Peyer's patch (tissue), 4 donors: ENCODE data around the gene VGLL3. TPM values are rescaled to one million over a fixed set of nuclear protein-coding genes. Genes with fewer than 3 reads are reported as not detected.

Experiments
- DNase-seq, 3 donors: peaks; one replicate each; pipeline ENCODE4 v3.0.0-alpha.2; 2017 to 2019
- H3K27ac ChIP-seq, 4 donors: fragments of 200-600 bp; sonication (generic); one replicate each; pipeline ENCODE4 v1.5.1; 2016 to 2019
- H3K27me3 ChIP-seq, 2 donors: fragments of 200-600 bp; sonication (generic); one replicate each; pipeline ENCODE4 v1.5.1; 2019
- H3K36me3 ChIP-seq, 3 donors: fragments of 200-600 bp; sonication (generic); one replicate each; pipeline ENCODE4 v1.5.1; 2016 to 2019
- H3K4me1 ChIP-seq, 4 donors: fragments of 200-600 bp; sonication (generic); one replicate each; pipeline ENCODE4 v1.5.1; 2016 to 2019
- H3K4me3 ChIP-seq, 4 donors: fragments of 200-600 bp; sonication (generic); 1 replicate in 3 of 4; 2 replicates in 1 of 4; pipeline ENCODE4 v1.5.1; 2016 to 2019; ENCODE audit warnings: mild to moderate bottlenecking in 1 of 4
- H3K9me3 ChIP-seq, 4 donors: fragments of 200-600 bp; sonication (generic); one replicate each; pipeline ENCODE4 v1.5.1; 2016 to 2019; ENCODE audit warnings: mild to moderate bottlenecking in 1 of 4
- CTCF ChIP-seq, 6 experiments: fragments of 450-650 bp in 4 of 6; fragments of 200-600 bp in 2 of 6; sonication (generic) in 1 of 6; IDR thresholded peaks; one replicate each; pipeline ENCODE4 v1.5.1; 2017 to 2019; ENCODE audit warnings: antibody characterized with exemption in 6 of 6, mild to moderate bottlenecking in 3 of 6, moderate library complexity in 1 of 6
- POLR2A ChIP-seq, 2 donors: fragments of 450-650 bp; IDR thresholded peaks; one replicate each; pipeline ENCODE4 v1.5.1; 2017; ENCODE audit warnings: antibody characterized with exemption in 2 of 2, mild to moderate bottlenecking in 2 of 2, moderate library complexity in 2 of 2
- total RNA-seq, 4 donors: library from RNA; depleted of rRNA; stranded (reverse); fragments of >200 nt; gene quantifications; one replicate each; pipeline ENCODE4 v1.1.0, GENCODE V29; 2016

The VGLL3 gene
- total RNA-seq, 4 donors from 2014 or later, result 1.1 to 9.2 (median 4.6) TPM

- H3K27ac ChIP-seq, result peak overlapping the region in 1 of 4 donors; percentile 80
- peaks cover 0 to 8% of the 10 kb centered on the region in 2 donors for H3K27me3 ChIP-seq
- no peaks in the 10 kb centered on the region for H3K36me3 ChIP-seq
- H3K4me3 ChIP-seq, result peak overlapping the region in 1 of 4 donors; percentile 57
- no peak for TF ChIP-seq CTCF (IDR thresholded peaks at IDR 0.05)
- TF ChIP-seq POLR2A (IDR thresholded peaks at IDR 0.05), result no peak
- peaks cover 0 to 6% (median 0%) of the 10 kb centered on the region in 4 donors for H3K4me1 ChIP-seq
- DNase-seq, result no peak
- H3K9me3 ChIP-seq, result no peaks in the 10 kb centered on the region
Observed at GRCh38 chr3:86989006-86989405, 1.9 kb downstream of the VGLL3 start.

- no peak overlapping the region for H3K4me3 ChIP-seq
- no peaks in the 10 kb centered on the region for H3K36me3 ChIP-seq
- peaks cover 0 to 8% of the 10 kb centered on the region in 2 donors for H3K27me3 ChIP-seq
- H3K27ac ChIP-seq, result no peak overlapping the region
- H3K9me3 ChIP-seq, result no peaks in the 10 kb centered on the region
- no peak for DNase-seq
- TF ChIP-seq POLR2A (IDR thresholded peaks at IDR 0.05), result no peak
- no peak for TF ChIP-seq CTCF (IDR thresholded peaks at IDR 0.05)
- H3K4me1 ChIP-seq, result peaks cover 0 to 6% (median 0%) of the 10 kb centered on the region in 4 donors
Observed at GRCh38 chr3:86988235-86988634, 2.7 kb downstream of the VGLL3 start.

GRCh38 chr3:86987421-86987715 lies 3.6 kb downstream of the VGLL3 start:
- Histone ChIP-seq H3K4me1 (peaks cover 0 to 6% (median 0%) of the 10 kb centered on the region in 4 donors), H3K27ac (no peak overlapping the region), H3K4me3 (no peak overlapping the region), H3K27me3 (peaks cover 0 to 8% of the 10 kb centered on the region in 2 donors), H3K36me3 (no peaks in the 10 kb centered on the region), H3K9me3 (no peaks in the 10 kb centered on the region)
- TF ChIP-seq CTCF (IDR thresholded peaks at IDR 0.05) (no peak), POLR2A (IDR thresholded peaks at IDR 0.05) (no peak)
- DNase-seq, result no peak

- no peak for DNase-seq
- H3K27me3 ChIP-seq, result peaks cover 0 to 8% of the 10 kb centered on the region in 2 donors
- H3K9me3 ChIP-seq, result no peaks in the 10 kb centered on the region
- H3K36me3 ChIP-seq, result no peaks in the 10 kb centered on the region
- no peak overlapping the region for H3K4me3 ChIP-seq
- peaks cover 0 to 6% (median 0%) of the 10 kb centered on the region in 4 donors for H3K4me1 ChIP-seq
- H3K27ac ChIP-seq, result no peak overlapping the region
- TF ChIP-seq CTCF (IDR thresholded peaks at IDR 0.05), result no peak
- TF ChIP-seq POLR2A (IDR thresholded peaks at IDR 0.05), result no peak
Observed at GRCh38 chr3:86986671-86987420, 4.1 kb downstream of the VGLL3 start.

- TF ChIP-seq POLR2A (IDR thresholded peaks at IDR 0.05), result no peak
- TF ChIP-seq CTCF (IDR thresholded peaks at IDR 0.05), result no peak
Observed at GRCh38 chr3:86985181-86985826, 5.6 kb downstream of the VGLL3 start.

More at GRCh38 chr3:86985181-86985826, 5.6 kb downstream of the VGLL3 start:
- H3K27ac ChIP-seq, result peak overlapping the region in 1 of 4 donors; percentile 6
- H3K4me1 ChIP-seq, result peaks cover 0 to 4% (median 0%) of the 10 kb centered on the region in 4 donors
- no peaks in the 10 kb centered on the region for H3K9me3 ChIP-seq
- H3K4me3 ChIP-seq, result no peak overlapping the region
- no peaks in the 10 kb centered on the region for H3K36me3 ChIP-seq
- DNase-seq, result no peak
- H3K27me3 ChIP-seq, result peaks cover 0 to 7% of the 10 kb centered on the region in 2 donors
